K562 (cell line): ENCODE measurements around the gene OR7G3. TPM values are rescaled to one million over a fixed set of nuclear protein-coding genes. Genes with fewer than 3 reads are reported as not detected.

ENCODE experiments used
- ATAC-seq: fragments of 200-7000 bp; cut with Tn5 transposase; 3 replicates; pipeline ENCODE4 v1.9.1; 2020; ENCODE audit warnings: moderate library complexity
- Bru-seq: library from RNA; stranded (reverse); fragments of 400-500 nt; gene quantifications from one replicate; lab custom pipeline; 2021; lab: Mats Ljungman, UMichigan
- BruChase-seq, 2 experiments: library from RNA; stranded (reverse); fragments of 400-500 nt; gene quantifications; one replicate each; lab custom pipeline; 2021; lab: Mats Ljungman, UMichigan
- BruUV-seq: library from RNA; stranded (reverse); fragments of 400-500 nt; replicated peaks from 2 replicates; lab custom pipeline; 2021; lab: Mats Ljungman, UMichigan
- CTCF ChIA-PET: fragments of 300-600 bp; formaldehyde crosslinking; extraction: SDS; loops from one replicate; lab custom pipeline; 2021; ENCODE audit warnings: low intra/inter-chr PET ratio; lab: Yijun Ruan, JAX
- POLR2A ChIA-PET: fragments of 300-600, 350-650 bp; sonication (Branson Sonifier 250); formaldehyde crosslinking; extraction: SDS; loops from one replicate; lab custom pipeline; 2021; ENCODE audit warnings: antibody characterized with exemption, inconsistent platforms; lab: Yijun Ruan, JAX
- DNase-seq, 4 experiments: peaks; one replicate each; pipeline versions ENCODE4 v3.0.0 to v3.0.0-alpha.2; 2011 to 2018; ENCODE audit warnings: low spot score in 3 of 4, mixed read lengths in 3 of 4; ENCODE audit errors: extremely low read depth in 1 of 4
- FAIRE-seq: peaks from 2 replicates; lab custom pipeline; 2011; peaks lifted over from hg19 to GRCh38; lab: Jason Lieb, UNC
- H2AFZ ChIP-seq: 2 replicates; pipeline ENCODE4 v1.6.0; 2011; ENCODE audit warnings: low read depth, low read length, control low read depth, inconsistent platforms
- H3K27ac ChIP-seq: fragments of 200-600 bp; 3 replicates; pipeline ENCODE4 v1.8.0; 2011; ENCODE audit warnings: low read depth, mild to moderate bottlenecking, control low read depth, inconsistent platforms, low read length, moderate library complexity, mixed read lengths; ENCODE audit errors: extremely low read depth
- H3K27me3 ChIP-seq, 2 experiments: fragments of 300-600 bp in 1 of 2; 2 replicates in 1 of 2; 3 replicates in 1 of 2; pipeline versions ENCODE4 v1.6.0 to v1.8.0; 2011; ENCODE audit warnings: inconsistent platforms in 2 of 2, low read length in 2 of 2, mild to moderate bottlenecking in 1 of 2, mixed read lengths in 1 of 2, moderate library complexity in 1 of 2; ENCODE audit not compliant: control insufficient read depth in 2 of 2, insufficient read depth in 2 of 2
- H3K36me3 ChIP-seq: fragments of 300-600 bp; 3 replicates; pipeline ENCODE4 v1.8.0; 2011; ENCODE audit warnings: mild to moderate bottlenecking, low read length, inconsistent platforms; ENCODE audit not compliant: control insufficient read depth, insufficient read depth
- H3K4me1 ChIP-seq, 2 experiments: fragments of 200-600 bp in 1 of 2; replicated peaks in 1 of 2; 2 replicates in 1 of 2; 3 replicates in 1 of 2; pipeline versions ENCODE4 v1.5.1 to v1.8.0; 2011; ENCODE audit warnings: inconsistent platforms in 2 of 2, low read length in 2 of 2, mild to moderate bottlenecking in 1 of 2, mixed read lengths in 1 of 2, moderate library complexity in 1 of 2; ENCODE audit not compliant: control insufficient read depth in 2 of 2, insufficient read depth in 2 of 2
- H3K4me2 ChIP-seq: 2 replicates; pipeline ENCODE4 v1.6.1; 2011; ENCODE audit warnings: low read length, control low read depth, inconsistent platforms, mixed read lengths; ENCODE audit not compliant: insufficient read depth
- H3K4me3 ChIP-seq: fragments of 200-600 bp; sonication (generic), shearing (Covaris generic); 2 replicates; pipeline ENCODE4 v1.5.1; 2016; ENCODE audit warnings: control low read depth, inconsistent platforms
- H3K79me2 ChIP-seq: fragments of 200-600 bp; 3 replicates; pipeline ENCODE4 v1.8.0; 2011; ENCODE audit warnings: low read length, inconsistent platforms; ENCODE audit not compliant: control insufficient read depth, insufficient read depth
- H3K9ac ChIP-seq, 2 experiments: 2 replicates each; pipeline versions ENCODE4 v1.6.0 to v1.6.1; 2011; ENCODE audit warnings: low read depth in 2 of 2, low read length in 2 of 2, control low read depth in 1 of 2, inconsistent platforms in 1 of 2, mild to moderate bottlenecking in 1 of 2, mixed read lengths in 1 of 2; ENCODE audit not compliant: insufficient read depth in 1 of 2
- H3K9me1 ChIP-seq: one replicate; pipeline ENCODE4 v1.6.0; 2011; ENCODE audit warnings: inconsistent platforms, mild to moderate bottlenecking, low read length, moderate library complexity; ENCODE audit not compliant: control insufficient read depth, insufficient read depth
- H3K9me3 ChIP-seq: replicated peaks from 2 replicates; pipeline ENCODE4 v1.5.1; 2011; ENCODE audit warnings: low read depth, low read length, inconsistent platforms; ENCODE audit not compliant: control insufficient read depth, insufficient read depth
- H4K20me1 ChIP-seq: replicated peaks from 2 replicates; pipeline ENCODE4 v1.6.1; 2011; ENCODE audit warnings: low read length, inconsistent platforms, mixed read lengths; ENCODE audit not compliant: control insufficient read depth, insufficient read depth
- BRD9 ChIP-seq: fragments of 450-650 bp; IDR thresholded peaks from 2 replicates; pipeline ENCODE4 v1.6.1; 2018; ENCODE audit warnings: low read depth; ENCODE audit not compliant: partially characterized antibody
- GABPB1 ChIP-seq: sonication (generic); formaldehyde crosslinking; IDR thresholded peaks from 2 replicates; pipeline ENCODE4 v1.8.0; 2022; ENCODE audit warnings: mild to moderate bottlenecking, missing genetic modification reagents
- HNRNPL ChIP-seq: fragments of 200-400 bp; formaldehyde crosslinking; IDR thresholded peaks from 2 replicates; pipeline ENCODE4 v1.6.1; 2017; ENCODE audit warnings: low read depth, mild to moderate bottlenecking, low read length
- HOXB6 ChIP-seq: fragments of 250-450 bp; sonication (Bioruptor Pico); IDR thresholded peaks from 2 replicates; pipeline ENCODE4 v1.5.1; 2022; ENCODE audit warnings: mild to moderate bottlenecking, borderline replicate concordance
- KAT2B ChIP-seq: IDR thresholded peaks from one replicate; pipeline ENCODE4 v1.6.1; 2012; ENCODE audit warnings: low read depth, mild to moderate bottlenecking, control low read depth, inconsistent platforms, low read length, moderate library complexity
- SAFB ChIP-seq: fragments of 200-400 bp; formaldehyde crosslinking; IDR thresholded peaks from 2 replicates; pipeline ENCODE4 v1.6.1; 2017; ENCODE audit warnings: low read depth, low read length, borderline replicate concordance
- UBTF ChIP-seq, 2 experiments: IDR thresholded peaks; 2 replicates each; pipeline ENCODE4 v1.6.1; 2012; ENCODE audit warnings: improper control_type of control experiment in 2 of 2, low read depth in 2 of 2, low read length in 2 of 2, borderline replicate concordance in 1 of 2
- ZBTB2 ChIP-seq: fragments of 450-650 bp; IDR thresholded peaks from 2 replicates; pipeline ENCODE4 v1.6.1; 2016; ENCODE audit warnings: antibody characterized with exemption
- WGBS: fragments of 100-300 bp; shearing (Covaris generic); methylation state at CpG from one replicate; pipeline ENCODE4 v1.1.6; 2016; ENCODE audit warnings: low coverage, mixed read lengths; ENCODE audit not compliant: insufficient coverage; ENCODE audit errors: missing lambda C conversion rate; 5-methylcytosine and 5-hydroxymethylcytosine counted together
- in situ Hi-C: fragments of 300-500 bp; cut with MboI; formaldehyde crosslinking; loops from 4 replicates; pipeline ENCODE4 v1.15.0; 2018; ENCODE audit warnings: inconsistent platforms, mixed read lengths
- intact Hi-C: fragments of 100-400 bp; cut with micrococcal nuclease; formaldehyde crosslinking; loops from 2 replicates; pipeline ENCODE4 v1.14.2; 2022
- long read RNA-seq, 3 experiments: library from polyadenylated mRNA in 2 of 3; library from RNA in 1 of 3; unstranded in 2 of 3; stranded (forward) in 1 of 3; transcript quantifications; one replicate each; pipeline ENCODE4 v2.0.0, GENCODE V29; 2019 to 2022
- polyA minus RNA-seq, 3 experiments: library from RNA; depleted of rRNA, polyadenylated mRNA; stranded (reverse); fragments of >200 nt; gene quantifications; 2 replicates each; pipeline ENCODE4 v1.2.3, GENCODE V29; 2011
- polyA plus RNA-seq, 8 experiments: library from polyadenylated mRNA; depleted of rRNA in 4 of 8; stranded (reverse) in 5 of 8; unstranded in 3 of 8; fragments of >200 nt; fragmentation: Nextera tagmentation in 2 of 8; fragmentation: Illumina TruSeq in 1 of 8; extraction: Ambion mirVana in 2 of 8; extraction: Trizol in 1 of 8; gene quantifications; 2 replicates each; pipeline versions ENCODE4 v1.2.1 to v1.2.3, GENCODE V29; 2011 to 2014; ENCODE audit warnings: inconsistent platforms in 1 of 8, missing spikeins in 1 of 8
- total RNA-seq, 7 experiments: library from RNA; depleted of rRNA in 6 of 7; stranded (reverse); fragments of >200 nt in 6 of 7; fragmentation: Illumina TruSeq in 2 of 7; extraction: Trizol in 2 of 7; gene quantifications; 2 replicates each; pipeline versions ENCODE4 v1.2.1 to v1.2.3, GENCODE V29; 2011 to 2021; ENCODE audit warnings: low replicate concordance in 1 of 7
- TF ChIP-seq, protein P1 (sequence below): IDR thresholded peaks from 2 replicates; pipeline ENCODE4 v1.6.1; 2011; ENCODE audit warnings: borderline replicate concordance, low read depth, mild to moderate bottlenecking, moderate library complexity, low read length; ENCODE audit not compliant: insufficient read depth, poor library complexity, severe bottlenecking
- TF ChIP-seq, protein P2 (sequence below): IDR thresholded peaks from 2 replicates; pipeline ENCODE4 v1.6.1; 2016; ENCODE audit warnings: missing genetic modification characterization, missing compliant biosample characterization

Gene OR7G3
- not detected in 2 replicates for total RNA-seq (2011; cell fraction: chromatin; rRNA removed; ENCODE audit: low replicate concordance)
- not detected in 2 replicates for total RNA-seq (2011; cell fraction: nucleolus; rRNA removed)
- not detected in 2 replicates for total RNA-seq (2011; cell fraction: nucleoplasm; rRNA removed)
- total RNA-seq (2014; rRNA removed) (not detected in 2 replicates), total RNA-seq (2014; rRNA removed; fragmentation: Illumina TruSeq; extraction: Trizol) (not detected in 2 replicates), total RNA-seq (2015; rRNA removed; fragmentation: Illumina TruSeq; extraction: Trizol) (not detected in 2 replicates), total RNA-seq (2021) (not detected in 2 replicates), polyA plus RNA-seq (2011; rRNA removed) (not detected in 2 replicates), polyA plus RNA-seq (2014; fragmentation: Illumina TruSeq; extraction: Trizol) (not detected in 2 replicates), polyA plus RNA-seq (2014; fragmentation: Nextera tagmentation; extraction: Ambion mirVana) (not detected), polyA plus RNA-seq (2014; rRNA removed) (not detected in 2 replicates), polyA minus RNA-seq (2011; rRNA and poly(A)+ RNA removed) (not detected in 2 replicates), Bru-seq, nascent RNA (not detected), BruChase-seq, experiment 1, labeled RNA remaining after a 2-hour chase (not detected), BruChase-seq, experiment 2, labeled RNA remaining after a 6-hour chase (not detected)
- polyA plus RNA-seq (2011; cell fraction: cytosol; rRNA removed) = not detected in 2 replicates
- not detected in 2 replicates for polyA plus RNA-seq (2011; cell fraction: nucleus; rRNA removed)
- not detected in 2 replicates for polyA plus RNA-seq (2012)
- polyA minus RNA-seq (2011; cell fraction: cytosol; rRNA and poly(A)+ RNA removed) = not detected in 2 replicates
- not detected in 2 replicates for polyA minus RNA-seq (2011; cell fraction: nucleus; rRNA and poly(A)+ RNA removed)
- long read RNA-seq, experiment 1 = 0 reads
- long read RNA-seq, experiment 2 = 0 reads
- long read RNA-seq, experiment 3 = 0 reads

DNA sequence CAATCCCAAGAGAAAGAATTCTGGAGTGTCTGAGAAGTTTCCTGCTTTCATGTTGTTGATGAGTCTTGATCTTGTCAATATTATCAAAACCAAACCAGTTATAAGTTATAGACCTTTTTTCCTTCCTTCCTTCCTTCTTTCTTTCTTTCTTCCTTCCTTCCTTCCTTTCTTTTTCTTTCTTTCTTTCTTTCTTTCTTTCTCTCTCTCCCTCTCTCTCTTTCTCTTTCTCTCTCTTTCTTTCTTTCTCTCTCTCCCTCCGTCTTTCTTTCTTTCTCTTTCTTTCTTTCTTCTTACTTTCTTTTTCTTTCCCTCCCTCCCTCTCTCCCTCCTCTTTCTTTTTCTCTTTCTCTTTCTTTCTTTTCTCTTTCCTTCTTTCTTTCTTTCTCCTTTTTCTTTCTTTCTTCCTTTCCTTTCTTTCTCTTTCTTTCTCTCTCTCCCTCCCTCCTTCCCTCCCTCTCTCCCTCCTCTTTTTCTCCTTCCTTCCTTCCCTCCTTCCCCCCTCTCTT lies at the start of gene OR7G3:
Gene OR7G3 (minus strand): TSS at position 51 of the 506 bp plus-strand sequence. CDS start 0 bp downstream, at position 51.
- no CpG with 5 or more reads among the region's 1 CpG for WGBS
- H3K4me3 ChIP-seq = no peak within 1 kb of the TSS
- H3K9me1 ChIP-seq = no peaks in the 10 kb centered on the region
- no peaks in the 10 kb centered on the region for H4K20me1 ChIP-seq
- DNase-seq (no peak), FAIRE-seq (no peak), ATAC-seq (no peak)
- ChIA-PET CTCF (interaction anchor here (0.7 kb wide), 1 partner anchor 10 kb away, joined by 3 read pairs; no protein-coding TSS in a partner anchor), POLR2A (no interaction called here)
- BruUV-seq = no TSS peak
- H3K36me3 ChIP-seq = no peaks in the 10 kb centered on the region
- H3K9me3 ChIP-seq = no peaks in the 10 kb centered on the region
- H3K79me2 ChIP-seq = no peaks in the 10 kb centered on the region
- no peak within 1 kb of the TSS for H3K27ac ChIP-seq
- no peak within 1 kb of the TSS for H2AFZ ChIP-seq
- in situ Hi-C loops = no loop called here
- no peak within 1 kb of the TSS for H3K9ac ChIP-seq
- H3K4me1 ChIP-seq = peaks cover 0 to 2% of the 10 kb centered on the region in 2 experiments; a peak in 2 of 5 replicates
- H3K27me3 ChIP-seq = peaks cover 0 to 6% of the 10 kb centered on the region in 2 experiments; a peak in 2 of 5 replicates
- H3K4me2 ChIP-seq = no peak within 1 kb of the TSS
- intact Hi-C loops = no loop called here
- TF ChIP-seq, protein P1, sequence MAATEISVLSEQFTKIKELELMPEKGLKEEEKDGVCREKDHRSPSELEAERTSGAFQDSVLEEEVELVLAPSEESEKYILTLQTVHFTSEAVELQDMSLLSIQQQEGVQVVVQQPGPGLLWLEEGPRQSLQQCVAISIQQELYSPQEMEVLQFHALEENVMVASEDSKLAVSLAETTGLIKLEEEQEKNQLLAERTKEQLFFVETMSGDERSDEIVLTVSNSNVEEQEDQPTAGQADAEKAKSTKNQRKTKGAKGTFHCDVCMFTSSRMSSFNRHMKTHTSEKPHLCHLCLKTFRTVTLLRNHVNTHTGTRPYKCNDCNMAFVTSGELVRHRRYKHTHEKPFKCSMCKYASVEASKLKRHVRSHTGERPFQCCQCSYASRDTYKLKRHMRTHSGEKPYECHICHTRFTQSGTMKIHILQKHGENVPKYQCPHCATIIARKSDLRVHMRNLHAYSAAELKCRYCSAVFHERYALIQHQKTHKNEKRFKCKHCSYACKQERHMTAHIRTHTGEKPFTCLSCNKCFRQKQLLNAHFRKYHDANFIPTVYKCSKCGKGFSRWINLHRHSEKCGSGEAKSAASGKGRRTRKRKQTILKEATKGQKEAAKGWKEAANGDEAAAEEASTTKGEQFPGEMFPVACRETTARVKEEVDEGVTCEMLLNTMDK = no peak
- TF ChIP-seq, protein P2, sequence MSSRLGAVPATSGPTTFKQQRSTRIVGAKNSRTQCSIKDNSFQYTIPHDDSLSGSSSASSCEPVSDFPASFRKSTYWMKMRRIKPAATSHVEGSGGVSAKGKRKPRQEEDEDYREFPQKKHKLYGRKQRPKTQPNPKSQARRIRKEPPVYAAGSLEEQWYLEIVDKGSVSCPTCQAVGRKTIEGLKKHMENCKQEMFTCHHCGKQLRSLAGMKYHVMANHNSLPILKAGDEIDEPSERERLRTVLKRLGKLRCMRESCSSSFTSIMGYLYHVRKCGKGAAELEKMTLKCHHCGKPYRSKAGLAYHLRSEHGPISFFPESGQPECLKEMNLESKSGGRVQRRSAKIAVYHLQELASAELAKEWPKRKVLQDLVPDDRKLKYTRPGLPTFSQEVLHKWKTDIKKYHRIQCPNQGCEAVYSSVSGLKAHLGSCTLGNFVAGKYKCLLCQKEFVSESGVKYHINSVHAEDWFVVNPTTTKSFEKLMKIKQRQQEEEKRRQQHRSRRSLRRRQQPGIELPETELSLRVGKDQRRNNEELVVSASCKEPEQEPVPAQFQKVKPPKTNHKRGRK (tag) = peak; percentile 95
- no peak for TF ChIP-seq UBTF (IDR thresholded peaks at IDR 0.05; ENCODE audit: borderline replicate concordance in 1 of 2, low read depth in 2 of 2, low read length in 2 of 2)
- TF ChIP-seq HNRNPL = no peak
- TF ChIP-seq ZBTB2 = peak; percentile 65; the same call in 1 of the 2 replicates
- TF ChIP-seq BRD9 = no peak
- TF ChIP-seq HOXB6 (CRISPR knock-in tag) = no peak
- no peak for TF ChIP-seq GABPB1 (CRISPR knock-in tag)
- TF ChIP-seq KAT2B = no peak
- no peak for TF ChIP-seq SAFB
